Stimulated activated CD4-positive, alpha-beta T cell treated with anti-CD3 and anti-CD28 coated beads, Interleukin-1b, Interleukin-23, amount 100 ng/mL, for 48 hours (primary cell): ENCODE data around the gene MAN1A1.
"Not testable (repeated sequence)": the region's sequence is repeated elsewhere in the genome, so short reads cannot be mapped to it uniquely, and the experiment has no call there.

Source experiments
- DNase-seq: peaks from one replicate; pipeline ENCODE4 v3.0.0-alpha.2; 2020

Gene MAN1A1

GRCh38 chr6:119190176-119190575, 159.4 kb downstream of the MAN1A1 start:
- no peak for DNase-seq

DNA sequence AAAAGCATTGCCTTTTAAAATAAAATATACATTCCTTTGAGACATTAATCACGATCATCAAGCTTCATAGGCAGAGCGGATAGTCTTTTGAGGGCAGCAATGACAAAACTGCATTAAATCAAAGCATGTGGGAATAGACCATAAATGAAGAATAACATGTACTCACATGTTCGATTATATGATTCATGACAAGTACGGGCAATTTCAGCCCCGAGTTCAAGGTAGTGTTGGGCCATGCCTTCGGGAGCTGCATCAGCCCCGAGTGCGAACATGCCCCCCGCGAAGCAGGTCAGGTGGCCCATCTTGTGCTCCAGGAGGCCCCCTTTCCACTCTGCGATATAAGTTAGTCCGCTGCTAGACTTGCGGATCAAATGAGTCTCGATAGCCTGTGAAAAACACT, 160.1 kb downstream of the MAN1A1 start:
- DNase-seq: no peak

- no peak for DNase-seq
Measured at GRCh38 chr6:119187596-119187995, 162.0 kb downstream of the MAN1A1 start.

- DNase-seq: no peak
Measured at GRCh38 chr6:119186490-119186889, 163.1 kb downstream of the MAN1A1 start.

DNA sequence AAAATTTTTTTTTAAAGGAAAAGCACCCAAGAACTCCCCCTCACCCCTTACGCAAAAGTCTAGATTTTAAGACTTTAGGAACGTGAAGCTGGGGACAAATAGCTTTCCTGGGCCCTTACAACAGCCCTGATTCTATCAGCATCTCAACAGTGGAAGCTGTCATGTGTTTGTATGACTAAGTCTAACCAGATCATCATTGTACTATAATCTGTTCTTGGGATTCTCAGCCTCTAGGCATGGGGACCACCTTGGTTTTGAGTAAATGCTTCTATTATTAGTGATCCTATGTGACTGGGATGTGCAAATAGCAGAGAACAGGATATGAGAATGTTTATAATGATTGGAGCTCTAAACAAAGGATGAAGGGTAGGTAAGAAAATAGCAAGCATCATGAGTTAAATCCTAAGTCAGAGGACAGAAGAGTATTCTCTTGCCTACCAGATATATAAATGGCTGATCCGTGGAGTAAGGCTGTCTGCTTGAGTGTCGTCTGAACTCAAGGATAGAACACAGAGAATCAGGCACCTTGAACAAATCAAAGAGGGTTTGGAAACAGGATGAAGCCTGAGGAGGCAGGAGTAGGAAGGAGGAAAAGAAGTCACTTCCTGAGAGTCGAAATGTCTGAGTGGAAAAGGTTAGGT, 165.4 kb downstream of the MAN1A1 start:
- no peak for DNase-seq

GRCh38 chr6:119183457-119183856, 166.1 kb downstream of the MAN1A1 start:
- no peak for DNase-seq

DNA sequence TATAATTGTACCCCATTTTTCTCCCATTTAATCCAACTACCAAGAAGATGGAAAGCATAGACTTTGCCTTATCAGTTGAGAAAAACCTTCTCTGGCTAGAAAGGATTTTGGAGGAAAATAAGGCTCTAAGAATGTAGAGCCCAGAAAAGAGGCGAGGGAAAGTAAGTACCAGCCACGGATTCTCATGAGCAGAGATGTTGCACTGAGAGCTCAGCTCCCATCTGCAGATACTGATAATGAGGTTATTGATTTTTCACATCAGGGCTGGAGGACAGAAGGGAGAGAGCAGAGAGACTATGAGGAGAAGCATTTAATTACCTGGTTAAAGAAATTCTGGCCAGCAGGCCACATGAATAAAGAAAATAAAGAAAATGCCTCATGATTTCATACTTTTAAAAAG, 166.7 kb downstream of the MAN1A1 start:
- no peak for DNase-seq

DNA sequence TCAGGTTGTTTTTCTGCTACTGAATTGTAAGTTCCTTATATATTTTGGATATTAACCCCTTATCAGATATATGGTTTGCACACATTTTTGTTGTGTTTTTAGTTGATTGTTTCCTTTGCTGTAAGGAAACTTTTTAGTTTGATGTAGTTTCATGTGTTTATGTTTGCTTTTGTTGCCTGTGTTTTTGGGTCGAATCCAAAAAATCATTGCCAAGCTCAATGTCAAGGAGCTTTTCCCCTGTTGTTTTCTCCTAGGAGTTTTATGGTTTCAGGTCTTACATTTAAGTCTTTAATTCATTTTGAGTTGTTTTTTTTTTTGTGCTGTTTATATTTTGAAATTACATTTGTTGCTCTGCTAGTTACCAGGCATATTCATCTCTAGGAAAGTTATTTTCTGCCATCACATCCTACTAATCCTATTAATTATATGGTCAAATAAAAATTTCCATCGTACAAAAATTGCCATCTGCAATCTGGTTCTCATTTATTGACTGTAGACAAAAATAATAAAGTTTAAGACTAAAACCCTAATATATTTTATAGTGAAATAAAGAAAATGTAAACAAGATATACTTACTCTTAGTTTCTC, 167.3 kb downstream of the MAN1A1 start:
- no peak for DNase-seq

GRCh38 chr6:119181046-119181445, 168.5 kb downstream of the MAN1A1 start:
- DNase-seq: no peak

DNA sequence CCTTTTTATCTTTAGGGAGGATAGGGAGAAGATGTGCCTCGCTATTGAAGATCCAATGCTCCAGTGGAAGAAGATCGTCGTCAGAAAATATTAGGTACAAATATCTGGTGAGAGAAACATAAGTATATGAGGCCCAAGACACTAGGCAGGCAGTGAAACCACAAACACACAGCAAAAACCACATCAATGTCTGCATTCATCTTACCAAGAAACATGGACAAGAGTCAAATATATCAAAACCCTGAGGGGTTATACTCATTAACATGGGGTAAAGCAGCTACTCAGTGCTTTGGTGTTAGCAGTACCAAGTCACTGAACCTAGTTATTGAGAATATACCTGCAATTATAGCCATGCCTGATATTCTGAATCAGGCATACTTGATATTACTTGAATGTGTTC, 169.7 kb downstream of the MAN1A1 start:
- DNase-seq: no peak

DNA sequence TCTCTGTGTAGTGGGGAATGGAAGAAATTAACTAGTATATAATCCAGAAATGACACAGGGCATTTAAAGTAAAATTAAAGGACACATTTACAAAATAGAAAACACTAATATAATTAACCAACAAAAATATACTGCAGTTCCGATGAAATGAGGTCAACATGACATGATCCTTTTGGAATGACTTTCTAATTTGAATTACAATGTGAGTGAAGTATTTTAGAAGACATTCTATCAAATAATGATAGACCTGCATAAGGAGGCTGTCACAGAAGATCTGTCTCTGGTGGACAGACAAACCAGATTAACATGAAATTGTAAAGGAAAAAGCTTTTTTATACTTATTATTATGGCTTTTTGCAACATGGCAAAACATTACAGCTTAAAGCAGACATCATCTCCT, 170.5 kb downstream of the MAN1A1 start:
- DNase-seq: no peak

DNA sequence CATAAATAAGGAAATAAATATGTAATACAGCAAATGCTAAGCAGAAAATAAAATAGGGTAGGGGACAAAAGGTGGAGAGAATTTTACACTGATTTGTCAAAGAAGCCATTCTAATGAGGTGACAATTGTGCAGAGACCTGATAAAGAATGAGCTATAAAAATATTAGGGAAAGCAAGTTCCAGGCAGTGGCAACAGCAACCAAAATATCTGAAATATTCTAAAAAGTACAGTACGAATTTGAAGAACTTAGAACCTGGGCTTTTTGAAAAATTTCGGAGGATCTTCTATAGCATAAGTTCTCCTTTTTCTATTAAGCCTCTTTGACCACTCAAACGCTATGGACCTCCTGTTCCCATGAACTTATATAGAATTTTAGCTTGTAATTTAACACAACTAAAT, 173.1 kb downstream of the MAN1A1 start:
- DNase-seq: no peak

- no peak for DNase-seq
Measured at GRCh38 chr6:119174879-119175817, 174.4 kb downstream of the MAN1A1 start.

- no peak for DNase-seq
Measured at GRCh38 chr6:119174085-119174445, 175.5 kb downstream of the MAN1A1 start.

- DNase-seq: no peak
Measured at GRCh38 chr6:119173249-119174084, 176.1 kb downstream of the MAN1A1 start.

DNA sequence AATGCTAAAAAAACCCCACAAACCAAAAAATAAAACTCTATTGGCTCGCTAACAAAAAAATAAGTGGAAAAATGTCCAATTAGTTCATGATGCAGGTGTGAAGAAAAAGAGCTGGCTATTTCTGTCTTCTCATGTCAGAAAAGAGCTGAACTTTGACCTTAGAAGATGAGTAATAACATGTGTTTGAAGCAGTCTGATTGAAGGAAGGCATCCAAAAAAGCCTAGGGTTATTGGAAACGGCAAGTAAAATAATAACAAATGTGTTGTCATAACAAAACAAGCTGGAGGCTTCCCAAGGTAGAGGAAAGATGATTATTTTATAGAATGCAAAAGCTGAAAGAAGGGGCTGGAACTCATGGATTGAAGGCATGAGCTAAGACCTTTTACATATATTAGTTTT, 176.7 kb downstream of the MAN1A1 start:
- no peak for DNase-seq

DNA sequence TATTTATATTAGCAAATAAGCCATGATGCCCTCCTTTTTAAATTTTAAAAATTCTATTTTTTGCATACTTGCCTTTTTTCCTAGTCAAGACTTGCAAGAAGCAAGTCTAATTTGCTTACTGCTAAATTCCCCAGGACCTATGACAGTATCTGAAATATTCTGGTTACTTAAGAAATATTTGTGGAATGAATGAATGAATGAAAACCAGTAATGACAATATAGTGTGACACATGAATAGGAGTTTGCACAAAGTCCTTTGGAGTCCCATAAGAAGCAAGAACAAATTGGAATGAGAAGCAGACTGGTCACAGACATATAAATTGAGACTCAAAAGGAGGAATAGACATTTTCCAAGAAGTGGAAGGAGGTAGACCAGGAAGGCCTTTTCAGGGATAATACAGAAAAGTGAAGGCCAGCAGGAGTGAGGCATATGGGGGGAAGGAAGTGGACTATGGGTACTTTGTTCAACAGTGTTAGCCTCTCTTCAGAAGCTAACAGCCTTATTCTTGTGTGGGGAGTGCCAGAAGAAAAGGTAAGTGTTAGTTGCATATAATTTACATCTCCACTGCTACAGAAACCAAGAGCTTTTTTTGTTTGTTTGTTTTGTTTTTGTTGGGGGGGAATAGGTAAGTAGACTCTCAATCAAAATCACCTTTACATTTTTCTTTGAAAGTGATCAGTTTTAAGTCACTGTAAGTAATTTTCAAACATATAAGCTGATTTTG, 177.5 kb downstream of the MAN1A1 start:
- no peak for DNase-seq

DNA sequence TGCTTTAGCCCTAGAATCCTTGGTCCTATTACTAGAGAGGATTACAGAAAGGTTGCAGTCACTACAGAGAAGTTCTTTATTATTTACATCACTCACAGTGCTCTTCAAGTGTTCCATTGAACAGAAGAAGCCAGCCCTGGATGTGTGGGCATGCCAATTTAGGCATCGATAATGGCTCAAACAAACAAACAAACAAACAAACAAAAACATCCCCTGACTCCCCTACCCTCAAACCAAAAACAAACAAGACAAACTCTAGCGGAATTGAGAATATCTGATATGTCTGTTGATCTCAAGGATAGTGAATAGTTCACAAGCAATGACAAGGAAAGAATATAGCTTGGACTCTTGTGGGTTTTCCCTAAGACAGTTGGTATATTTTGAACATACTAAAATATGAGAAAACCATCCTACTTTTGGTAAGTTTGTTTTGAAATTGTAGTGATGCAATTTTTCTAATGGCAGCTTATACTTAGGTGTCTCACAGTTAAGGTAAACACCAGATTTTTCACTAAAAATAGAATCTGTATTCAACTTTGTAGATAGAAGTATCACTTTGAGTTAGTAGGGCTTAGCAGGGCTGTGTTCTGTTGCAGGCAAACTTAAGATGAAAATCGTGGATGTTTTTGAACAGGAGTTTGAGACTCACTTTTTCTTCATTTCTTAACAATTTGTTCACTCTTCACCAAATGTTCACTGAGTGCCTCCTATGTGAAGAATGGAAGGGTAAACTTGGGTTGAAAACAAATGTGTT, 178.3 kb downstream of the MAN1A1 start:
- DNase-seq: no peak

- DNase-seq: no peak
Measured at GRCh38 chr6:119170447-119171087, 179.0 kb downstream of the MAN1A1 start.

- no peak for DNase-seq
Measured at GRCh38 chr6:119170103-119170446, 179.5 kb downstream of the MAN1A1 start.

- DNase-seq: not testable (repeated sequence)
Measured at GRCh38 chr6:119169355-119169754, 180.2 kb downstream of the MAN1A1 start.
